Measurements from ENCODE around the gene SST.

Gene SST

GRCh38 chr3:187669675-187670504, at the start of gene SST:
Gene SST (minus strand): TSS chr3:187670394. CDS start chr3:187670291, 103 bp downstream.
- DNase-seq: peak; percentile 3

DNA sequence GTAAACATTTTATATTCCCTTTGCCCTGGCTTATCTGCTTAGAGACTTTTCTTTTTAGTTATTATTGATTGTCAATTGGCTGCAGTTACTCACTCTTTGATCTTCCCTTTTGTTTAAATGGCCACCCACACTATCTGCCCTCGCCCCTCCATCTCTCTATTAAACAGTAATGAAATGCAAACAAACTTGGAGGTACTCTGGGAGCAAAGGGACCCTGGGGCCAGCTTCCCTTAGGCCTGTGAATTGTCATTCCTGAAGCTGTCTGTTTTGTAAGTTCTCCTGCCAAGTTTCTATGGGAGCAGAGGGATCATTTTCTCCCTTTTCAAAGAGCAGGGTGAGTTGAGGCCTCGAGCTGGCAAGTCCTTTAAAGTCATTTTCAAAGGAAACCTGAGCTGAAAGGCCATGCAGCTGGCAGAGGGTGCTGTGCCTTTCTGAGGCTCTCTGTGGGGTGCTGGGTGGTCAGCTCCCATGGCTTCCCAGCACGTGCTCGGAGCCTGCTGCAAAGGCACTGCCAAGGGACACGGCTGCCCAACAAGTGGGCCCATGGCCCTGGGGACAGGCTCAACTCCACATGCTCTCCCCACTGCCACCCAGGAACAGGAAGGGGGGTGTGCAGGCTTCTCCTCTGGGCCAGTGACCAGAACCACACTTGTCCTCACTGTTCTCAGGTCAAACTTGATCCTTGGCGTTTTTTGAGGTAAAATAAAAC, 49.6 kb upstream of the SST start:
- no peak for DNase-seq

GRCh38 chr3:187718802-187719201, 48.6 kb upstream of the SST start:
- DNase-seq: no peak

GRCh38 chr3:187717572-187717971, 47.4 kb upstream of the SST start:
- DNase-seq: no peak

GRCh38 chr3:187714404-187714979, 44.3 kb upstream of the SST start:
- DNase-seq: peak; percentile 79

GRCh38 chr3:187713504-187713903, 43.3 kb upstream of the SST start:
- DNase-seq: peak; percentile 54

GRCh38 chr3:187709155-187709554, 39.0 kb upstream of the SST start:
- DNase-seq: no peak

DNA sequence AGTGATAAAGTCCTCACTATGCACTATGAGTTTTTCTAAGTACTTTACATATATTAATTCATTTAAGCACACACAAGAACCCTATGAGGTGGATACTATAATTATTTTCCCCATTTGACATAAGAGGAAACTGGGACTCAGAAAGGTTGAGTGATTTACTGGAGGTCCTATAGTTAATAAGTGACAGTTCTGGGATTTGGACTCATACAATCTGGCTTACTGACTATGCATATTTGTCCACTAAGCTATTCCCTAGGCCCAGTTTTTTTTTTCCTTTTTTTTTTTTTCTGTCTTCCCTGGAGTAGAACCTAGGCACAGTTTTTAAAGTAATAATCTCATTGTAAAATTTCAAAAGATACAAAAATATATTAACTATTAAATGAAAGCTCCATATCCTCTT, 38.5 kb upstream of the SST start:
- no peak for DNase-seq

DNA sequence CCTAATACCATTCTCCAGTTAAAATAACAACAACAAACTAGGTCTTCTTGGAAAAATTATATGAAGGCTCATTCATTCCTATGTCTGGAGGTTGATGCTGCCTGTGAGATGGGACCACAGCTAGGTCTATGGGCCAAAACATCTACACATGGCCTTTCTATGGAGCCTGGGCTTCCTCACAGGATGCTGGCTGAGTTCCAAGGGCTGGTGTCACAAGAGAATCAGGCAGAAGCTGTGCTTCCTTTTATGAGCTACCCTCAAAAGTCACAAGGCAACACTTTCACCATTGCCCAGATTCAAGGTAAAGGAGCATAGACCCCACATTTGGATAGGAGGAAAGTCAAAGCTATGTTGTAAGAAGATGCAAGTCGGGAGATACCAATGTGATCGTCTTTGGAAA, 36.8 kb upstream of the SST start:
- DNase-seq: no peak

DNA sequence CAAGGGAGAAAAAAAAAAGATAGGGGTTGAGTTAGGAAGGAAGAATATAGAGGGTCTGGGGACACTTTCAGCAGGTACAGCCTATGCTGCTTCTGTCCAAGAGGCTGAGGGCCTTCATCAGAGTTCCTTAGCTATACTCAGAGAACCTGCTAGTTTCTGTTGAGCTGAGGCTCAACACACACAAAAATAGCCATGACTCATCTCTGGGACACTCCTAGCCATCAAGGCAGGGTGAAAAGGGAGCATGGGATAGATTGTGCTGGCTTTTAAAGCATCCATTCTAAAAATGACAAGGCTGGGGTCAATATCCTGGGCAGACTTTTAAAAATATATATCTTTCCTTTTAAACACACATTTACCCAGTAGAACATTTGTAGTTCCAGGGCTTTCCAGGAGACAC, 35.0 kb upstream of the SST start:
- DNase-seq: no peak

GRCh38 chr3:187702507-187703033, 32.4 kb upstream of the SST start, which contains the start of gene RTP2:
Gene RTP2 (minus strand): TSS chr3:187702557. CDS start chr3:187702128, 429 bp downstream.
- no peak for DNase-seq

GRCh38 chr3:187700249-187700648, 30.1 kb upstream of the SST start:
- DNase-seq: no peak

- no peak for DNase-seq
These were observed 28.6 kb upstream of the SST start for GRCh38 chr3:187698499-187699399.

- no peak for DNase-seq
These were observed 25.8 kb upstream of the SST start for GRCh38 chr3:187696021-187696420.

- DNase-seq: no peak
These were observed 25.3 kb upstream of the SST start for GRCh38 chr3:187695449-187695848.

GRCh38 chr3:187694801-187695200, 24.6 kb upstream of the SST start:
- DNase-seq: no peak

GRCh38 chr3:187693431-187693830, 23.2 kb upstream of the SST start:
- DNase-seq: no peak

GRCh38 chr3:187689984-187690383, 19.8 kb upstream of the SST start:
- DNase-seq: no peak

- DNase-seq: no peak
These were observed 16.6 kb upstream of the SST start for GRCh38 chr3:187686621-187687273.

DNA sequence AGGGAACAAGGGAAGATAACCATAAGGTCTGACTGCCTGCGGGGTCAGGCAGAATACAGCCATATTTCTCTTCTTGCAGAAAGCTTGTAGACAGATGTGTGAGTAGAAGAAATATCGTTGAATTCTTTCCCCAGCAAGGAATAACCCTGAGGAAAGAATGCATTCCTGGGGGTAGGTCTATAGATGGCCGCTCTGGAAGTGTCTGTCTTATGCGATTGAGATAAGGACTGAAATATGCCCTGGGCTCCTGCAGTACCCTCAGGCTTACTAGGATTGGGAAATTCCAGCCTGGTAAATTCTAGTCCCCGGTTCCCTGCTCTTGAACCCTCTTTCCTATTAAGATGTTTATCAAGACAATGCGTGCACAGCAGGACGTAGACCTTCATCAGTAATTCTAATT, 15.8 kb upstream of the SST start:
- DNase-seq: no peak

DNA sequence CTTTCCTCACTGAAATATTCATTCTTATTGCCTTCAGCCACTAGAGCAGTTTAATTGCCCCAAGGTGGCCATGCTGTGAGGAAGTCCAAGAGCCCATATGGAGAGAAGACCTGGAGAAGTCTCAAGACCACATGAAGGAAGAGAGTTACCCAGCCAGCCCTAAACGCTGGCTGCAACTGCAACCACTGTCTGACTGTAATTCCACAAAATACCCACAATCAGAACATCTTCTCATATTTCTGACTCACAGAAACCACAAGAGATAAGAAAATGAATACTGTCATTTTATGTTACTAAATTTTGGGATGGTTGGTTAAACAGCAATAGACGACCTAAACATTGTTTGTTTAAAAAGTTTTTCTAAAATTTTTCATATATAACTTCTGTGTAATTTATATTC, 14.7 kb upstream of the SST start:
- DNase-seq: peak; percentile 47

- no peak for DNase-seq
These were observed 14.2 kb upstream of the SST start for GRCh38 chr3:187684444-187684843.
